HEK293 (cell line): ENCODE measurements around the gene BCL11A.

Experiments used
- BCL11A ChIP-seq: fragments of 450-650 bp; formaldehyde crosslinking; IDR thresholded peaks from 2 replicates; pipeline ENCODE4 v1.5.1; 2016; ENCODE audit warnings: low read depth, missing biosample characterization, missing genetic modification characterization
- HOXD13 ChIP-seq: sonication (generic); formaldehyde crosslinking; IDR thresholded peaks from 2 replicates; pipeline ENCODE4 v1.8.0; 2022; ENCODE audit warnings: missing genetic modification reagents, borderline replicate concordance
- KLF9 ChIP-seq: fragments of 450-650 bp; formaldehyde crosslinking; IDR thresholded peaks from 2 replicates; pipeline ENCODE4 v1.5.1; 2016; ENCODE audit warnings: missing biosample characterization, missing genetic modification characterization, low read depth
- PATZ1 ChIP-seq: fragments of 450-650 bp; formaldehyde crosslinking; IDR thresholded peaks from 2 replicates; pipeline ENCODE4 v1.5.1; 2016; ENCODE audit warnings: missing biosample characterization, missing genetic modification characterization
- PRDM10 ChIP-seq: fragments of 450-650 bp; formaldehyde crosslinking; IDR thresholded peaks from 2 replicates; pipeline ENCODE4 v1.5.1; 2016; ENCODE audit warnings: missing biosample characterization, missing genetic modification characterization
- SALL2 ChIP-seq: fragments of 450-650 bp; formaldehyde crosslinking; IDR thresholded peaks from 2 replicates; pipeline ENCODE4 v1.5.0; 2017; ENCODE audit warnings: missing biosample characterization, mild to moderate bottlenecking, missing genetic modification characterization, borderline replicate concordance
- SCRT2 ChIP-seq: fragments of 450-650 bp; formaldehyde crosslinking; IDR thresholded peaks from 2 replicates; pipeline ENCODE4 v1.5.1; 2016; ENCODE audit warnings: missing biosample characterization, missing genetic modification characterization
- SP7 ChIP-seq: fragments of 450-650 bp; formaldehyde crosslinking; IDR thresholded peaks from 2 replicates; pipeline ENCODE4 v1.5.1; 2016; ENCODE audit warnings: missing biosample characterization, missing genetic modification characterization
- TSHZ1 ChIP-seq: fragments of 450-650 bp; formaldehyde crosslinking; IDR thresholded peaks from 2 replicates; pipeline ENCODE4 v1.5.1; 2016; ENCODE audit warnings: missing biosample characterization, missing genetic modification characterization, borderline replicate concordance
- ZBTB17 ChIP-seq: fragments of 450-650 bp; formaldehyde crosslinking; IDR thresholded peaks from 2 replicates; pipeline ENCODE4 v1.5.1; 2016; ENCODE audit warnings: missing biosample characterization, missing genetic modification characterization
- ZBTB20 ChIP-seq: fragments of 450-650 bp; formaldehyde crosslinking; IDR thresholded peaks from 2 replicates; pipeline ENCODE4 v1.5.1; 2016; ENCODE audit warnings: missing biosample characterization, missing genetic modification characterization
- ZBTB8A ChIP-seq: fragments of 450-650 bp; formaldehyde crosslinking; IDR thresholded peaks from 2 replicates; pipeline ENCODE4 v1.5.1; 2016; ENCODE audit warnings: missing biosample characterization, missing genetic modification characterization
- ZFHX2 ChIP-seq: fragments of 450-650 bp; formaldehyde crosslinking; conservative IDR thresholded peaks from 2 replicates; pipeline ENCODE4 v1.5.1; 2016; ENCODE audit warnings: missing biosample characterization, missing genetic modification characterization
- ZNF121 ChIP-seq: fragments of 450-650 bp; formaldehyde crosslinking; IDR thresholded peaks from 2 replicates; pipeline ENCODE4 v1.5.1; 2016; ENCODE audit warnings: missing biosample characterization, missing genetic modification characterization
- ZNF133 ChIP-seq: fragments of 450-650 bp; formaldehyde crosslinking; IDR thresholded peaks from 2 replicates; pipeline ENCODE4 v1.5.1; 2016; ENCODE audit warnings: missing biosample characterization, missing genetic modification characterization
- ZNF18 ChIP-seq: fragments of 450-650 bp; formaldehyde crosslinking; IDR thresholded peaks from 2 replicates; pipeline ENCODE4 v1.5.1; 2016; ENCODE audit warnings: missing biosample characterization, missing genetic modification characterization
- ZNF23 ChIP-seq: fragments of 450-650 bp; formaldehyde crosslinking; IDR thresholded peaks from 2 replicates; pipeline ENCODE4 v1.5.1; 2016; ENCODE audit warnings: missing biosample characterization, missing genetic modification characterization, borderline replicate concordance
- ZNF24 ChIP-seq: fragments of 450-650 bp; formaldehyde crosslinking; IDR thresholded peaks from 2 replicates; pipeline ENCODE4 v1.5.1; 2016; ENCODE audit warnings: missing biosample characterization, missing genetic modification characterization
- ZNF274 ChIP-seq, 2 experiments: fragments of 200-500 bp in 1 of 2; fragments of 450-650 bp in 1 of 2; sonication (Bioruptor generic) in 1 of 2; formaldehyde crosslinking in 1 of 2; IDR thresholded peaks; 2 replicates each; pipeline versions ENCODE4 v1.5.1 to v1.6.1; 2014 to 2016; ENCODE audit warnings: borderline replicate concordance in 1 of 2, inconsistent platforms in 1 of 2, low read length in 1 of 2, missing biosample characterization in 1 of 2, missing genetic modification characterization in 1 of 2
- ZNF341 ChIP-seq: fragments of 450-650 bp; formaldehyde crosslinking; IDR thresholded peaks from 2 replicates; pipeline ENCODE4; 2016; ENCODE audit warnings: low read depth, missing biosample characterization, missing genetic modification characterization
- ZNF394 ChIP-seq: fragments of 450-650 bp; formaldehyde crosslinking; IDR thresholded peaks from 2 replicates; pipeline ENCODE4 v1.5.1; 2016; ENCODE audit warnings: missing biosample characterization, missing genetic modification characterization, mild to moderate bottlenecking, moderate library complexity, borderline replicate concordance
- ZNF529 ChIP-seq: fragments of 450-650 bp; formaldehyde crosslinking; IDR thresholded peaks from 2 replicates; pipeline ENCODE4 v1.5.1; 2017; ENCODE audit warnings: missing genetic modification characterization, missing biosample characterization; ENCODE audit not compliant: insufficient replicate concordance
- ZNF585B ChIP-seq: fragments of 450-650 bp; formaldehyde crosslinking; IDR thresholded peaks from 2 replicates; pipeline ENCODE4 v1.5.1; 2016; ENCODE audit warnings: missing biosample characterization, missing genetic modification characterization
- ZNF596 ChIP-seq: fragments of 450-650 bp; IDR thresholded peaks from 2 replicates; pipeline ENCODE4 v1.5.0; 2018; ENCODE audit warnings: missing biosample characterization, mild to moderate bottlenecking, missing genetic modification characterization, moderate library complexity
- ZNF626 ChIP-seq: fragments of 450-650 bp; sonication (Bioruptor Pico); formaldehyde crosslinking; IDR thresholded peaks from 2 replicates; pipeline ENCODE4 v1.5.1; 2018; ENCODE audit warnings: missing biosample characterization, missing genetic modification characterization, inconsistent platforms
- ZNF629 ChIP-seq: fragments of 450-650 bp; formaldehyde crosslinking; IDR thresholded peaks from 2 replicates; pipeline ENCODE4 v1.5.1; 2017; ENCODE audit warnings: missing biosample characterization, missing genetic modification characterization
- ZNF701 ChIP-seq: fragments of 450-650 bp; formaldehyde crosslinking; IDR thresholded peaks from 2 replicates; pipeline ENCODE4 v1.5.1; 2016; ENCODE audit warnings: missing biosample characterization, missing genetic modification characterization
- ZNF76 ChIP-seq: fragments of 450-650 bp; formaldehyde crosslinking; IDR thresholded peaks from 2 replicates; pipeline ENCODE4; 2016; ENCODE audit warnings: low read depth, missing biosample characterization, missing genetic modification characterization, borderline replicate concordance
- ZNF785 ChIP-seq: fragments of 450-650 bp; formaldehyde crosslinking; IDR thresholded peaks from 2 replicates; pipeline ENCODE4 v1.5.1; 2016; ENCODE audit warnings: missing biosample characterization, missing genetic modification characterization

BCL11A gene

GRCh38 chr2:60530660-60531281 lies 22.7 kb downstream of the BCL11A start (continued):
- TF ChIP-seq SALL2 = no peak
- no peak for TF ChIP-seq ZNF23 (tag by site-specific recombination)
- no peak for TF ChIP-seq ZNF701 (tag by site-specific recombination)
- TF ChIP-seq BCL11A (tag by site-specific recombination) = 0 out of 2 replicates have a peak, but pooled peaks have one; percentile 53
- peak; percentile 98 for TF ChIP-seq PRDM10
- TF ChIP-seq ZNF18 (tag by site-specific recombination) = no peak
- TF ChIP-seq ZNF585B (tag by site-specific recombination) = peak; percentile 7; the same call in 1 of the 2 replicates
- no peak for TF ChIP-seq ZNF626 (tag by site-specific recombination)
- TF ChIP-seq ZNF274 (IDR thresholded peaks at IDR 0.05; ENCODE audit: low read length) = no peak
- no peak for TF ChIP-seq ZNF274 (tag by site-specific recombination; IDR thresholded peaks at IDR 0.05; ENCODE audit: borderline replicate concordance)
- TF ChIP-seq SP7 (tag by site-specific recombination) = peak; percentile 51
- TF ChIP-seq KLF9 (tag by site-specific recombination) = no peak
- no peak for TF ChIP-seq ZNF596 (tag by site-specific recombination)
- TF ChIP-seq ZNF76 (tag by site-specific recombination) = peak; percentile 28; the same call in 1 of the 2 replicates
- TF ChIP-seq ZNF133 (tag by site-specific recombination) = no peak
- no peak for TF ChIP-seq HOXD13
- TF ChIP-seq ZNF394 (tag by site-specific recombination) = no peak
- TF ChIP-seq ZNF629 (tag by site-specific recombination) = 0 out of 2 replicates have a peak, but pooled peaks have one; percentile 53
- TF ChIP-seq ZNF341 (tag by site-specific recombination) = no peak
- TF ChIP-seq ZNF121 (tag by site-specific recombination) = 0 out of 2 replicates have a peak, but pooled peaks have one; percentile 34
- no peak for TF ChIP-seq ZNF24
- 0 out of 2 replicates have a peak, but pooled peaks have one; percentile 26 for TF ChIP-seq TSHZ1
- peak; percentile 95 for TF ChIP-seq ZBTB17
- TF ChIP-seq ZFHX2 (tag by site-specific recombination) = peak; percentile 72
- peak; percentile 64 for TF ChIP-seq PATZ1 (tag by site-specific recombination)
- no peak for TF ChIP-seq ZBTB8A (tag by site-specific recombination)
- TF ChIP-seq SCRT2 = no peak
- no peak for TF ChIP-seq ZNF529
- TF ChIP-seq ZBTB20 (tag by site-specific recombination) = no peak
- no peak for TF ChIP-seq ZNF785 (tag by site-specific recombination)
